ENCODE data around the gene PTPRN.

DNA sequence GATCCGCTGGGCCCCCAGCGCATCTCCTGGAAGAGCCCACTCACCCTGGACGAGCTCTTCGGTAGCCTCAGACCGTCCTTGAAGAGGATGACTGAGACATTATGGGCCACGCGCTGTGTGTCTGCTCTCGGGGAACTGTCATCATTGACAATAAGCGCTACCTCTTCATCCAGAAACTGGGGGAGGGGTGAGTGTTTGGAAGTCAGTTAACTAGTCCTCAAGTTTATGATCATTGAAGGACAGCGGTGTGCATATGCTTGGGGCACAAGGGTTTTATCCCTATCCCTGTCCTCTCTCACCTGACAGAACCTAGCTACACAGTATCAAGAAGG, 63.3 kb downstream of the PTPRN start:
- TF ChIP-seq CTCF (conservative IDR thresholded peaks at IDR 0.05; ENCODE audit: low read depth, low read length) (no peak), BHLHE40 (IDR thresholded peaks at IDR 0.05; ENCODE audit: low read depth, low read length) (no peak), POLR2A (IDR thresholded peaks at IDR 0.05; ENCODE audit: low read depth, low read length) (no peak), MXI1 (IDR thresholded peaks at IDR 0.05; ENCODE audit: borderline replicate concordance, low read depth, low read length) (no peak), RAD21 (IDR thresholded peaks at IDR 0.05; ENCODE audit: low read length) (no peak), ELK1 (IDR thresholded peaks at IDR 0.05; ENCODE audit: borderline replicate concordance, low read depth, low read length) (no peak), MAFK (IDR thresholded peaks at IDR 0.05; ENCODE audit: low read depth, low read length) (no peak), MAZ (IDR thresholded peaks at IDR 0.05; ENCODE audit: borderline replicate concordance, low read depth, low read length) (no peak), CHD1 (IDR thresholded peaks at IDR 0.05; ENCODE audit: low read depth, low read length) (no peak), RCOR1 (IDR thresholded peaks at IDR 0.05; ENCODE audit: insufficient replicate concordance, low read length) (no peak), RFX5 (IDR thresholded peaks at IDR 0.05; ENCODE audit: low read depth, low read length) (no peak)
- TF ChIP-seq, protein P1, sequence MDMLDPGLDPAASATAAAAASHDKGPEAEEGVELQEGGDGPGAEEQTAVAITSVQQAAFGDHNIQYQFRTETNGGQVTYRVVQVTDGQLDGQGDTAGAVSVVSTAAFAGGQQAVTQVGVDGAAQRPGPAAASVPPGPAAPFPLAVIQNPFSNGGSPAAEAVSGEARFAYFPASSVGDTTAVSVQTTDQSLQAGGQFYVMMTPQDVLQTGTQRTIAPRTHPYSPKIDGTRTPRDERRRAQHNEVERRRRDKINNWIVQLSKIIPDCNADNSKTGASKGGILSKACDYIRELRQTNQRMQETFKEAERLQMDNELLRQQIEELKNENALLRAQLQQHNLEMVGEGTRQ (IDR thresholded peaks at IDR 0.05; ENCODE audit: low read depth, low read length) = no peak
